Muscle of leg (tissue), 11 donors: ENCODE measurements around the gene SNCB. TPM values are rescaled to one million over a fixed set of nuclear protein-coding genes. Genes with fewer than 3 reads are reported as not detected.

Source experiments
- DNase-seq: peaks from one replicate; pipeline ENCODE4 v3.0.0; 2013
- H3K27ac ChIP-seq: one replicate; pipeline ENCODE4 v1.5.1; 2013; ENCODE audit warnings: mild to moderate bottlenecking, low read length, control low read depth
- H3K27me3 ChIP-seq: one replicate; pipeline ENCODE4 v1.6.1; 2013; ENCODE audit warnings: low read length; ENCODE audit not compliant: control insufficient read depth, insufficient read depth
- H3K36me3 ChIP-seq: one replicate; pipeline ENCODE4 v1.6.1; 2013; ENCODE audit warnings: low read length; ENCODE audit not compliant: control insufficient read depth, insufficient read depth
- H3K4me1 ChIP-seq: one replicate; pipeline ENCODE4 v1.6.1; 2013; ENCODE audit warnings: low read length; ENCODE audit not compliant: control insufficient read depth, insufficient read depth
- H3K4me3 ChIP-seq: one replicate; pipeline ENCODE4 v1.5.1; 2013; ENCODE audit warnings: low read length, control low read depth
- H3K9me3 ChIP-seq: replicated peaks from 2 replicates; pipeline ENCODE4 v1.6.1; 2013; ENCODE audit warnings: low read depth, low read length; ENCODE audit not compliant: control insufficient read depth
- WGBS: methylation state at CpG from one replicate; pipeline ENCODE4 v1.1.5; 2013; ENCODE audit warnings: missing lambda C conversion rate; ENCODE audit not compliant: insufficient coverage; 5-methylcytosine and 5-hydroxymethylcytosine counted together
- polyA plus RNA-seq, 8 donors: library from polyadenylated mRNA; unstranded; fragments of 120-200 nt; gene quantifications; one replicate each; pipeline versions ENCODE4 v1.2.1 to v1.2.3, GENCODE V29; 2013; ENCODE audit warnings: inconsistent platforms in 1 of 8, low replicate concordance in 1 of 8; ENCODE audit not compliant: insufficient read length in 8 of 8, insufficient read depth in 1 of 8
- total RNA-seq: library from RNA; stranded (reverse); fragments of 120-200 nt; gene quantifications from one replicate; pipeline ENCODE4 v1.2.4, GENCODE V29; 2013

The SNCB gene
- total and polyA plus RNA-seq, 9 donors: 0.14 TPM; not detected in 8

GRCh38 chr5:176624938-176625337, 5.4 kb downstream of the SNCB start:
- no peak overlapping the region for H3K27ac ChIP-seq
- DNase-seq: no peak
- peaks cover 20% of the 10 kb centered on the region for H3K4me1 ChIP-seq
- no peaks in the 10 kb centered on the region for H3K9me3 ChIP-seq
- no peaks in the 10 kb centered on the region for H3K36me3 ChIP-seq
- H3K4me3 ChIP-seq: no peak overlapping the region
- H3K27me3 ChIP-seq: peaks cover 89% of the 10 kb centered on the region
- 63% methylated on average over 9 of the region's 9 CpGs for WGBS

GRCh38 chr5:176624142-176624541, 6.2 kb downstream of the SNCB start:
- no peak for DNase-seq
- H3K4me1 ChIP-seq: peaks cover 22% of the 10 kb centered on the region
- H3K27me3 ChIP-seq: peaks cover 89% of the 10 kb centered on the region
- no peak overlapping the region for H3K4me3 ChIP-seq
- H3K9me3 ChIP-seq: no peaks in the 10 kb centered on the region
- no peak overlapping the region for H3K27ac ChIP-seq
- no peaks in the 10 kb centered on the region for H3K36me3 ChIP-seq
- WGBS: 40% methylated on average over 1 of the region's 4 CpGs

GRCh38 chr5:176621661-176622079, 8.7 kb downstream of the SNCB start:
- Histone ChIP-seq H3K4me3 (no peak overlapping the region), H3K36me3 (no peaks in the 10 kb centered on the region), H3K4me1 (peaks cover 26% of the 10 kb centered on the region), H3K27ac (no peak overlapping the region), H3K9me3 (no peaks in the 10 kb centered on the region), H3K27me3 (peaks cover 89% of the 10 kb centered on the region)
- DNase-seq: no peak
- WGBS: 72% methylated on average over 10 of the region's 13 CpGs

DNA sequence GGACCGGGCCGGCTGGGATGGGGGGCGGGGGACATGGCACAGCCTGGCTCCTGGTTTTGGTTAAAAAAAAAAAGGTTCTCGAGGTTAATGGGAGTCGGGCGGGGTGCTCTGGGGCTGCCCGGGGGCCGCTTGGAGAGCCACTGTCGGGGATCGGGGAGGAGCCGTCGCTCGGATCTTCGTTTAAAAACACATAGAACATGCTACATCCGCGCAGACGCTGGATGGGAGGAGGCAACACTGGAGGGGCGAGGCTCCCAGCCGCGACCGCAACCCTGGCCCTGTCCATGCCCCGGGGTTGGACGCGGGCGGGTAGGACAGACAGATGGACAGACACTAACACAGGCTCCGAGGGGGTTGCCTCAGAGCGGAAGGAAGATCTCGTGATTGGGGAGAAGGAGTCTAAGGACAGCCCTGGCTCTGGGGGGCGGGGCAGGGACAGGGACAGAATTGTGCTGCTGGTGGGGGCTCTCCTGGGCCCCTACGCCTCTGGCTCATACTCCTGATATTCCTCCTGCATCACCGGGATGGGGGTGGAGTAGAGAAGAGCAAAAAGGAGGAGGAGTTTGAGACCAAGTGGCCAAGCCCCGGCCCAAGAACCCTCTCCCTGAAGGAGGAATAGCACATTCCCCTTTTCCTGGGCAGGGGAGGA, 9.9 kb downstream of the SNCB start:
- DNase-seq: no peak
- Histone ChIP-seq H3K27me3 (peaks cover 86% of the 10 kb centered on the region), H3K9me3 (no peaks in the 10 kb centered on the region), H3K27ac (no peak overlapping the region), H3K4me1 (peaks cover 26% of the 10 kb centered on the region), H3K36me3 (no peaks in the 10 kb centered on the region), H3K4me3 (no peak overlapping the region)
- 2% methylated on average over 13 of the region's 32 CpGs for WGBS

DNA sequence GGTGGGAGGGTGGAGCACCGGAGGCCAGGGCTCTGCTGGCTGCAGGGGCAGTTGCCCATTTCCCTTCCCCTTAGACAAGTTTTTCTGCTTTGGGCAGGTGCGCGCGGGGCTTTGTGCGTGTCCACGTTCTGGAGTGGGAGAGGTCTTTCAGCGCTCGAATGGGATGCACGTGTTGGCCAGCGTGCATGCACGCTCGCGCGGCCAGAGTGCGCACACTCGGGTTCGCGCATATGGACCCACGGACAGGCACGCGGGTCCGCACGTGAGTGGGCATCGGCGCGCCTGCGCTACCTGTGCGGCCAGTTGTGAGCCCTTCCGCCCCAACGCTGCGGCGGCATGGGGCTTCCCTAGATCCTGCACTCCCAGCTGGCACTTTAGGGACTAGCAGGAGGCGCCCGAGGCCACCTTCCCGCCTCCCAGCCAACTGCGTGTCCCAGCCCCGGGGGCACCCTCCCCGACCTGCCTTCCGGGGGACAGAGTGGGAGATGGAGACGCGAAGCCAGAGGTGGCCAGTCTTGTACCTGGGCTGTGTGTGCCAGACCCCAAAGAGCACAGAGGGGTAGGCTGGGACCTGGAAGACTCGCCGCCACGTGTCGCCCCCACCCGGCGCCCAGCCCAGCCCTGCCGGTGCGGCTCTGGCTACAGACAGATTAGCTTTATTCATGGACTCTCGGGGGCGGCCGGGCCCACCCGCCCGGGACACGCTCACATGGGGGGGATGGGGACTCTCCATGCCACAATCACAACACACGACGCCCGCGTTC, 10.6 kb downstream of the SNCB start:
- H3K36me3 ChIP-seq: no peaks in the 10 kb centered on the region
- 8% methylated on average over 46 of the region's 59 CpGs for WGBS
- H3K27me3 ChIP-seq: peaks cover 79% of the 10 kb centered on the region
- no peaks in the 10 kb centered on the region for H3K9me3 ChIP-seq
- peaks cover 26% of the 10 kb centered on the region for H3K4me1 ChIP-seq
- no peak for DNase-seq
- H3K27ac ChIP-seq: no peak overlapping the region
- H3K4me3 ChIP-seq: no peak overlapping the region

GRCh38 chr5:176619203-176619568, 11.1 kb downstream of the SNCB start:
- peak; percentile 67 for DNase-seq
- Histone ChIP-seq H3K9me3 (no peaks in the 10 kb centered on the region), H3K4me3 (no peak overlapping the region), H3K4me1 (peaks cover 26% of the 10 kb centered on the region), H3K27ac (no peak overlapping the region), H3K36me3 (no peaks in the 10 kb centered on the region), H3K27me3 (peaks cover 75% of the 10 kb centered on the region)
- 1% methylated on average over 28 of the region's 31 CpGs for WGBS

DNA sequence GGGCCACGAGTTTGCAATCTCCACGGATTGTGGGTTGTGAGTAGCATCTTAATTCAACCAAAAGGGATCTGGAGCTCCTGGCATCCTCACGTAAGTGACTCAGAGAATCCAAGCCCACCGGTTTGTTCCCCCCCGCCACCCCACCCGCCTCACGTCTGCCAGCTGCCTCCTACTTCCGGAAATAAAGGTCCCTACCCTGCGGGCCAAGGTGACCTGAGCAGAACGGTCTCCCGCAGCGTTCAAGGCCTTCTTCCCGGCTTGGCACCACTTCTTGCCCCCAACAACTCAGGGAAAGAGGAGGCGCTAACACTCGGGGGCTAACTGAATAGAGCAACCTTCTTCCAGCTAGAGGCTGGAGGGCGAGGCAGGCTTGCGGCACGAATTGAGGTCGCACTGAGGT, 11.6 kb downstream of the SNCB start:
- H3K4me1 ChIP-seq: peaks cover 26% of the 10 kb centered on the region
- no peaks in the 10 kb centered on the region for H3K36me3 ChIP-seq
- peaks cover 72% of the 10 kb centered on the region for H3K27me3 ChIP-seq
- DNase-seq: no peak
- H3K9me3 ChIP-seq: no peaks in the 10 kb centered on the region
- no peak overlapping the region for H3K27ac ChIP-seq
- 15% methylated on average over 16 of the region's 19 CpGs for WGBS
- no peak overlapping the region for H3K4me3 ChIP-seq

- H3K27me3 ChIP-seq: peaks cover 68% of the 10 kb centered on the region
- whole genome bisulfite sequencing: 68% methylated on average over 4 of the region's 7 CpGs
These were observed 13.8 kb downstream of the SNCB start for GRCh38 chr5:176616511-176616910.

GRCh38 chr5:176614805-176615478, 15.4 kb downstream of the SNCB start:
- H3K4me3 ChIP-seq: no peak overlapping the region
- H3K4me1 ChIP-seq: peaks cover 16% of the 10 kb centered on the region
- DNase-seq: no peak
- no peaks in the 10 kb centered on the region for H3K9me3 ChIP-seq
- no peak overlapping the region for H3K27ac ChIP-seq
- peaks cover 56% of the 10 kb centered on the region for H3K27me3 ChIP-seq
- H3K36me3 ChIP-seq: no peaks in the 10 kb centered on the region
- WGBS: 62% methylated on average over 3 of the region's 8 CpGs

More at GRCh38 chr5:176616511-176616910, 13.8 kb downstream of the SNCB start:
- Histone ChIP-seq H3K27ac (no peak overlapping the region), H3K36me3 (no peaks in the 10 kb centered on the region), H3K9me3 (no peaks in the 10 kb centered on the region), H3K4me3 (no peak overlapping the region), H3K4me1 (peaks cover 26% of the 10 kb centered on the region)
- no peak for DNase-seq

GRCh38 chr5:176612855-176613254, 17.5 kb downstream of the SNCB start:
- 67% methylated on average over 2 of the region's 2 CpGs for WGBS
- H3K4me3 ChIP-seq: no peak overlapping the region
- DNase-seq: no peak
- H3K4me1 ChIP-seq: peaks cover 7% of the 10 kb centered on the region
- no peaks in the 10 kb centered on the region for H3K9me3 ChIP-seq
- H3K27me3 ChIP-seq: peaks cover 45% of the 10 kb centered on the region
- H3K27ac ChIP-seq: no peak overlapping the region
- H3K36me3 ChIP-seq: no peaks in the 10 kb centered on the region
